H1 (cell line): ENCODE data around the gene TJP3. TPM values are rescaled to one million over a fixed set of nuclear protein-coding genes. Genes with fewer than 3 reads are reported as not detected.

Experiments
- CTCF ChIA-PET: fragments of 300-600 bp; sonication (Branson Sonifier 250); formaldehyde crosslinking; loops from one replicate; lab custom pipeline; 2021; ENCODE audit not compliant: partially characterized antibody; lab: Charles Lee
- POLR2A ChIA-PET: fragments of 300-600 bp; sonication (Branson Sonifier 250); formaldehyde crosslinking; loops from one replicate; lab custom pipeline; 2021; ENCODE audit warnings: inconsistent platforms; ENCODE audit not compliant: partially characterized antibody; lab: Charles Lee
- DNase-seq, 2 experiments: peaks; one replicate each; pipeline versions ENCODE4 v3.0.0 to v3.0.0-alpha.2; 2010 to 2022; ENCODE audit warnings: low spot score in 2 of 2, low read depth in 1 of 2, mixed read lengths in 1 of 2
- FAIRE-seq: peaks from 2 replicates; lab custom pipeline; 2011; peaks lifted over from hg19 to GRCh38; lab: Jason Lieb, UNC
- H2AFZ ChIP-seq: 2 replicates; pipeline ENCODE4 v1.8.1; 2012; ENCODE audit warnings: low read length, inconsistent platforms
- H2AK5ac ChIP-seq: 2 replicates; pipeline ENCODE4 v1.6.1; 2013; ENCODE audit warnings: low read depth, low read length
- H2BK120ac ChIP-seq: replicated peaks from 2 replicates; pipeline ENCODE3; 2013; ENCODE audit warnings: low read depth, low read length, inconsistent platforms
- H2BK12ac ChIP-seq: 2 replicates; pipeline ENCODE4 v1.6.1; 2013; ENCODE audit warnings: low read depth, low read length
- H2BK15ac ChIP-seq: 2 replicates; pipeline ENCODE4 v1.6.1; 2013; ENCODE audit warnings: low read length
- H2BK20ac ChIP-seq: 2 replicates; pipeline ENCODE4 v1.6.1; 2013; ENCODE audit warnings: low read length
- H2BK5ac ChIP-seq: 2 replicates; pipeline ENCODE4 v1.6.1; 2013; ENCODE audit warnings: low read depth, low read length
- H3K14ac ChIP-seq: 2 replicates; pipeline ENCODE4 v1.6.1; 2013; ENCODE audit warnings: inconsistent platforms; ENCODE audit not compliant: insufficient read length
- H3K18ac ChIP-seq: 2 replicates; pipeline ENCODE4 v1.6.1; 2013; ENCODE audit warnings: low read length; ENCODE audit errors: extremely low read depth
- H3K23ac ChIP-seq: 2 replicates; pipeline ENCODE4 v1.6.1; 2013; ENCODE audit warnings: inconsistent platforms; ENCODE audit not compliant: insufficient read length
- H3K23me2 ChIP-seq: 2 replicates; pipeline ENCODE4 v1.6.1; 2013; ENCODE audit warnings: low read depth, low read length
- H3K27ac ChIP-seq: 2 replicates; pipeline ENCODE4 v1.6.1; 2011; ENCODE audit warnings: low read depth, low read length, inconsistent platforms
- H3K27me3 ChIP-seq, 4 experiments: replicated peaks in 1 of 4; 1 replicate in 1 of 4; 2 replicates in 3 of 4; pipeline versions ENCODE4 v1.6.1 to v1.8.1; 2011 to 2013; ENCODE audit warnings: low read length in 3 of 4, mild to moderate bottlenecking in 3 of 4, inconsistent platforms in 2 of 4, mixed read lengths in 2 of 4, moderate library complexity in 1 of 4; ENCODE audit not compliant: control insufficient read depth in 3 of 4, insufficient read depth in 3 of 4; ENCODE audit errors: extremely low read depth in 1 of 4
- H3K36me3 ChIP-seq, 4 experiments: 2 replicates each; pipeline versions ENCODE4 v1.6.1 to v1.8.1; 2011 to 2013; ENCODE audit warnings: mild to moderate bottlenecking in 4 of 4, low read length in 3 of 4, moderate library complexity in 2 of 4, control low read depth in 1 of 4, inconsistent platforms in 1 of 4; ENCODE audit not compliant: insufficient read depth in 4 of 4, control insufficient read depth in 2 of 4
- H3K4ac ChIP-seq: replicated peaks from 2 replicates; pipeline ENCODE3; 2013; ENCODE audit warnings: low read length, low read depth, mixed read lengths, inconsistent platforms; ENCODE audit not compliant: insufficient read length
- H3K4me1 ChIP-seq, 4 experiments: replicated peaks in 1 of 4; 1 replicate in 1 of 4; 2 replicates in 3 of 4; pipeline versions ENCODE4 v1.6.1 to v1.8.1; 2011 to 2013; ENCODE audit warnings: low read length in 3 of 4, inconsistent platforms in 2 of 4, mixed read lengths in 1 of 4; ENCODE audit not compliant: insufficient read depth in 4 of 4, control insufficient read depth in 3 of 4
- H3K4me2 ChIP-seq, 2 experiments: 2 replicates each; pipeline versions ENCODE4 v1.6.1 to v1.8.1; 2011 to 2013; ENCODE audit warnings: low read depth in 2 of 2, low read length in 2 of 2, control low read depth in 1 of 2, inconsistent platforms in 1 of 2, mild to moderate bottlenecking in 1 of 2; ENCODE audit not compliant: insufficient read depth in 1 of 2
- H3K4me3 ChIP-seq, 4 experiments: fragments of 200-600, 300-600 bp in 1 of 4; sonication (generic), shearing (Covaris generic), sonication (Bioruptor Twin) in 1 of 4; 2 replicates each; pipeline versions ENCODE4 v1.5.1 to v1.8.1; 2011 to 2016; ENCODE audit warnings: low read length in 4 of 4, low read depth in 3 of 4, control low read depth in 2 of 4, inconsistent platforms in 2 of 4, mild to moderate bottlenecking in 2 of 4, mixed read lengths in 1 of 4, moderate library complexity in 1 of 4; ENCODE audit not compliant: insufficient read depth in 2 of 4; ENCODE audit errors: extremely low read depth in 1 of 4
- H3K56ac ChIP-seq: replicated peaks from 2 replicates; pipeline ENCODE3; 2013; ENCODE audit warnings: low read depth, mild to moderate bottlenecking, mixed read lengths, low read length, inconsistent platforms; ENCODE audit not compliant: insufficient read length
- H3K79me1 ChIP-seq: 2 replicates; pipeline ENCODE4 v1.6.1; 2013; ENCODE audit warnings: low read depth, low read length, control low read depth
- H3K79me2 ChIP-seq, 2 experiments: 2 replicates each; pipeline versions ENCODE4 v1.6.1 to v1.8.1; 2012 to 2013; ENCODE audit warnings: low read length in 2 of 2, mild to moderate bottlenecking in 2 of 2, inconsistent platforms in 1 of 2; ENCODE audit not compliant: insufficient read depth in 2 of 2, control insufficient read depth in 1 of 2
- H3K9ac ChIP-seq, 4 experiments: replicated peaks in 1 of 4; 1 replicate in 1 of 4; 2 replicates in 3 of 4; pipeline versions ENCODE4 v1.6.1 to v1.8.1; 2011 to 2013; ENCODE audit warnings: low read depth in 3 of 4, low read length in 3 of 4, control low read depth in 2 of 4, mild to moderate bottlenecking in 2 of 4, moderate library complexity in 2 of 4, inconsistent platforms in 1 of 4; ENCODE audit errors: extremely low read depth in 1 of 4
- H3K9me3 ChIP-seq, 2 experiments: 2 replicates each; pipeline versions ENCODE4 v1.6.1 to v1.8.1; 2012 to 2013; ENCODE audit warnings: mild to moderate bottlenecking in 2 of 2, moderate library complexity in 2 of 2, control low read depth in 1 of 2, inconsistent platforms in 1 of 2, low read depth in 1 of 2, low read length in 1 of 2, mixed read lengths in 1 of 2; ENCODE audit not compliant: insufficient read depth in 2 of 2
- H4K20me1 ChIP-seq, 2 experiments: replicated peaks in 1 of 2; 2 replicates each; pipeline versions ENCODE3 to v1.8.1; 2011 to 2013; ENCODE audit warnings: inconsistent platforms in 2 of 2, low read length in 2 of 2, mild to moderate bottlenecking in 1 of 2; ENCODE audit not compliant: insufficient read depth in 2 of 2, control insufficient read depth in 1 of 2
- H4K5ac ChIP-seq: 2 replicates; pipeline ENCODE4 v1.6.1; 2013; ENCODE audit warnings: low read length, low read depth, mixed read lengths, inconsistent platforms; ENCODE audit not compliant: insufficient read length
- H4K8ac ChIP-seq: 2 replicates; pipeline ENCODE4 v1.8.0; 2013; ENCODE audit warnings: mild to moderate bottlenecking, moderate library complexity, low read length, inconsistent platforms; ENCODE audit not compliant: insufficient read depth; ENCODE audit errors: extremely low read depth
- H4K91ac ChIP-seq: replicated peaks from 2 replicates; pipeline ENCODE3; 2013; ENCODE audit warnings: low read length, mixed read lengths, inconsistent platforms; ENCODE audit not compliant: insufficient read length
- CBX5 ChIP-seq: fragments of 300-800, 300-1000 bp; sonication (generic); IDR thresholded peaks from 2 replicates; pipeline ENCODE4 v1.7.1; 2016; ENCODE audit warnings: antibody characterized with exemption, low read length, low read depth
- CEBPB ChIP-seq: IDR thresholded peaks from 2 replicates; pipeline ENCODE4 v1.6.1; 2012; ENCODE audit warnings: low read depth, low read length
- KDM4A ChIP-seq: IDR thresholded peaks from one replicate; pipeline ENCODE4 v1.7.1; 2012; ENCODE audit warnings: low read depth, mild to moderate bottlenecking, moderate library complexity, low read length, inconsistent platforms; ENCODE audit not compliant: severe bottlenecking
- KDM5A ChIP-seq: fragments of 200-600 bp; IDR thresholded peaks from 2 replicates; pipeline ENCODE4 v1.7.1; 2012; ENCODE audit warnings: mild to moderate bottlenecking, low read length, inconsistent platforms, mixed read lengths
- SAP30 ChIP-seq: fragments of 300-600 bp; sonication (generic); IDR thresholded peaks from 2 replicates; pipeline ENCODE4 v1.7.1; 2012; ENCODE audit warnings: low read length, moderate library complexity, mild to moderate bottlenecking, inconsistent platforms; ENCODE audit not compliant: insufficient read depth, insufficient replicate concordance
- TCF12 ChIP-seq: IDR thresholded peaks from 2 replicates; pipeline ENCODE4 v1.6.1; 2011; ENCODE audit warnings: low read depth, mild to moderate bottlenecking, low read length
- WGBS, 2 experiments: shearing (Covaris generic) in 1 of 2; methylation state at CpG; one replicate each; pipeline versions ENCODE4 v1.1.6 to v1.1.7; 2013 to 2015; ENCODE audit warnings: low lambda C conversion rate in 2 of 2, mixed read lengths in 2 of 2, inconsistent platforms in 1 of 2, low coverage in 1 of 2, missing lambda C conversion rate in 1 of 2; ENCODE audit not compliant: insufficient replicate concordance in 2 of 2, insufficient coverage in 1 of 2, insufficient read length in 1 of 2; ENCODE audit errors: extremely low coverage in 1 of 2, missing lambda C conversion rate in 1 of 2; 5-methylcytosine and 5-hydroxymethylcytosine counted together
- polyA plus RNA-seq, 7 experiments: library from polyadenylated mRNA; depleted of rRNA in 3 of 7; stranded (reverse) in 5 of 7; unstranded in 2 of 7; fragments of >200 nt in 5 of 7; fragments of 200-250 nt in 2 of 7; gene quantifications; 1 replicate in 5 of 7; 2 replicates in 1 of 7; 4 replicates in 1 of 7; pipeline versions ENCODE4 v1.2.1 to v1.2.3, GENCODE V29; 2011 to 2013; ENCODE audit warnings: missing spikeins in 2 of 7, mixed read lengths in 2 of 7
- total RNA-seq: library from RNA; stranded (reverse); fragmentation: NEBNext Ultra II Directional; extraction: Animal tissue kit (Norgen Biotek cat#: 25700); gene quantifications from 2 replicates; pipeline ENCODE4 v1.2.1, GENCODE V29; 2021

The TJP3 gene
- total and polyA plus RNA-seq, 2 of the 8 experiments (the other 6 are each of a cell fraction or from before 2014, with no cell fraction given), result 17.1 to 26.1 TPM

DNA sequence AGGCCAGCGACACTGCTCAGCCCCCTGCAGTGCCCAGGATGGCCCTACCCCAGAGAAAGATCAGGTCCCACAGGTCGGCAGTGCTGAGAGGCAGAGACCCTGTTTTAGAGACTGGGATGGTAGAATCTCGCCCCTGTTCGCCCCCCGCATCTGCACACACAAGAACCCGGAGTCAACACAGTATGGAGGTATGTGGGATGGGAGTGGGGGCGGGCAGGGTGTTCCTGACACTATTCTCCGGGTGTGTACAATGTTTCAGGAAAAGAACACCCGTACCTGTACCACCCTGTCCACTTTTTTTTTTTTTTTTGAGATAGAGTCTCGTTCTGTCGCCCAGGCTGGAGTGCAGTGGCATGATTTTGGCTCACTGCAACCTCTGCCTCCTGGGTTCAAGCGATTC lies 27.2 kb upstream of the TJP3 start:
- H3K23ac ChIP-seq, result no peak overlapping the region
- TF ChIP-seq KDM4A (no peak), CEBPB (no peak), SAP30 (no peak), KDM5A (no peak), CBX5 (no peak), TCF12 (no peak)
- TF ChIP-seq, all 59 proteins: peak for 0
- H3K27ac ChIP-seq, result no peak overlapping the region
- no peak overlapping the region for H2BK12ac ChIP-seq
- no peak overlapping the region for H3K18ac ChIP-seq
- H3K9ac ChIP-seq, result no peak overlapping the region
- peaks cover 9% of the 10 kb centered on the region; the same call in 1 of the 2 replicates for H3K79me1 ChIP-seq
- no peak overlapping the region for H3K4me2 ChIP-seq
- peaks cover 0 to 5% (median 3%) of the 10 kb centered on the region in 4 experiments; a peak in 2 of 8 replicates for H3K36me3 ChIP-seq
- H2BK20ac ChIP-seq, result no peak overlapping the region
- FAIRE-seq (no peak), DNase-seq (no peak)
- no peak overlapping the region for H4K91ac ChIP-seq
- peaks cover 7 to 9% of the 10 kb centered on the region in 2 experiments for H3K9me3 ChIP-seq
- H3K4ac ChIP-seq, result no peak overlapping the region
- no peak overlapping the region for H3K14ac ChIP-seq
- no peak overlapping the region for H2BK5ac ChIP-seq
- peaks cover 10% of the 10 kb centered on the region; the same call in 1 of the 2 replicates for H3K23me2 ChIP-seq
- POLR2A ChIA-PET, result interaction anchor here (0.7 kb wide), 1 partner anchor 305 kb away, joined by 3 read pairs; the partner anchor contains the start of gene EEF2
- peaks cover 3 to 16% of the 10 kb centered on the region in 2 experiments for H4K20me1 ChIP-seq
- no peak overlapping the region for H3K56ac ChIP-seq
- no peak overlapping the region for H3K4me3 ChIP-seq
- peaks cover 0 to 27% (median 18%) of the 10 kb centered on the region in 4 experiments; a peak in 6 of 7 replicates for H3K4me1 ChIP-seq
- no peak overlapping the region for H2BK15ac ChIP-seq
- peaks cover 0 to 16% of the 10 kb centered on the region in 2 experiments; a peak in 1 of 4 replicates for H3K79me2 ChIP-seq
- no peak overlapping the region for H2BK120ac ChIP-seq
- no peak overlapping the region for H4K8ac ChIP-seq
- CTCF ChIA-PET, result interaction anchor here (0.7 kb wide), 1 partner anchor 18 kb away, joined by 3 read pairs; no protein-coding TSS in a partner anchor
- no peak overlapping the region for H4K5ac ChIP-seq
- no peaks in the 10 kb centered on the region for H3K27me3 ChIP-seq
- no peak overlapping the region for H2AFZ ChIP-seq
- H2AK5ac ChIP-seq, result no peak overlapping the region
- 87% methylated on average over 11 of the region's 12 CpGs; no CpG with 5 or more reads in 1 of the 2 experiments for WGBS, 2 experiments
